ENCODE measurements around the gene IRX4. TPM values are rescaled to one million over a fixed set of nuclear protein-coding genes. Genes with fewer than 3 reads are reported as not detected.

The IRX4 gene
- total RNA-seq, 4 donors from 2014 or later = not detected

DNA sequence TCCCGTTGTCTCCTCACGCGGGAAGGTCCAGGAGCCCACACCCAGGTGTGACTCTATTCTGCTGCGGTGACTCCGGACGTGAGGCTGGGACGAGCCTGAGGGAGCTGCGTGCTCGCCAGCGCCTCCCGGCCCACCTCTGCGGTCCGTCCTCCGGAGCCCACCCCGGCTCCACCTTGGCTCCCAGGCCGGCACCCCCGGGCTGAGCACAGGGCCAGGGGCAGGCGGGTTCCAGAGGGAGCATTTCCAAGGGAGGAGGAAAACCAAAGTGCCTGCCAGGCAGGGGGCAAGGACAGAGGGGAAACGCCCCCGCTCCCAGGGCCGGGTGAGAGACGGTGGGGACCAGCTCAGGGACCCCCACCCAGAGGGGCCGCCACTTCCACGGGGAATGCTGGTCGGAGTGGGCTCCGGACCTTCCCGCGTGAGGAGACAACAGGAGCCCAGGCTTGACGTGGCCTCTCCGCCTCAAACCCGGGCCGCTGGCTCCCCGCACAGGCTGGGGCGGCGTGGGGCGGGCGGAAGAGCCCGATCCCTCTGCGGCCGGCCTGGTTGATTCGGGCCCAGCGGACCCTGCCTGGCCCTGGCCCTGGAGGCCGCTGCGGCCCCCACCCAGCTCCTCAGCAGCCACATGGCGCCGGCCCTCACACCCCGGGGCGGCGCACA, 26.0 kb downstream of the IRX4 start:
- Histone ChIP-seq H3K27ac (no peak overlapping the region), H3K27me3 (no peaks in the 10 kb centered on the region), H3K4me1 (no peaks in the 10 kb centered on the region), H3K4me3 (no peak overlapping the region), H3K36me3 (no peaks in the 10 kb centered on the region), H3K9me3 (no peaks in the 10 kb centered on the region)
- no peak for DNase-seq
- TF ChIP-seq, protein P1, sequence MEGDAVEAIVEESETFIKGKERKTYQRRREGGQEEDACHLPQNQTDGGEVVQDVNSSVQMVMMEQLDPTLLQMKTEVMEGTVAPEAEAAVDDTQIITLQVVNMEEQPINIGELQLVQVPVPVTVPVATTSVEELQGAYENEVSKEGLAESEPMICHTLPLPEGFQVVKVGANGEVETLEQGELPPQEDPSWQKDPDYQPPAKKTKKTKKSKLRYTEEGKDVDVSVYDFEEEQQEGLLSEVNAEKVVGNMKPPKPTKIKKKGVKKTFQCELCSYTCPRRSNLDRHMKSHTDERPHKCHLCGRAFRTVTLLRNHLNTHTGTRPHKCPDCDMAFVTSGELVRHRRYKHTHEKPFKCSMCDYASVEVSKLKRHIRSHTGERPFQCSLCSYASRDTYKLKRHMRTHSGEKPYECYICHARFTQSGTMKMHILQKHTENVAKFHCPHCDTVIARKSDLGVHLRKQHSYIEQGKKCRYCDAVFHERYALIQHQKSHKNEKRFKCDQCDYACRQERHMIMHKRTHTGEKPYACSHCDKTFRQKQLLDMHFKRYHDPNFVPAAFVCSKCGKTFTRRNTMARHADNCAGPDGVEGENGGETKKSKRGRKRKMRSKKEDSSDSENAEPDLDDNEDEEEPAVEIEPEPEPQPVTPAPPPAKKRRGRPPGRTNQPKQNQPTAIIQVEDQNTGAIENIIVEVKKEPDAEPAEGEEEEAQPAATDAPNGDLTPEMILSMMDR (IDR thresholded peaks at IDR 0.05) = no peak
- no peak for TF ChIP-seq POLR2A (IDR thresholded peaks at IDR 0.05)

DNA sequence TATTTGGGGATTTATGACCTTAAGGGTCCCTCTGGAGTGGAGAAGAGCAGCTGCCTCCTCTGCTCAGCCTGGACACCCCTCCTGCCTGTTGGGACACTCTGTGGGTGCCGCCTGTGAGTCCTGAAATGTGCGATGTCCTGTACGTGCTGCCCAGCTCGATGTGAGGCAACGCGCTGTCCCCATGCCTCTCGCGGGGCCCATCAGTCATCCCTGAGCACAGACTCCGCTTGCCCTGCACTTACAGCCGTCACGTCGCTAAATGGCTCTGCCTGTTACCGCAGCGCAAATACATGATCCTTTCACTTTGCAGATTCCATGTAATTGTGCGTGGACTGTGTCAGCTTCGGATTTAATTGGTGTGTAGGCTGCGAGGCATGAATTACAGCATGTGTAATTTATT, 27.1 kb downstream of the IRX4 start:
- H3K27ac ChIP-seq = no peak overlapping the region
- no peaks in the 10 kb centered on the region for H3K9me3 ChIP-seq
- H3K4me3 ChIP-seq = no peak overlapping the region
- no peak for DNase-seq
- no peaks in the 10 kb centered on the region for H3K4me1 ChIP-seq
- TF ChIP-seq POLR2A (IDR thresholded peaks at IDR 0.05) = no peak
- TF ChIP-seq, protein P1 (IDR thresholded peaks at IDR 0.05) = no peak
- no peaks in the 10 kb centered on the region for H3K27me3 ChIP-seq
- H3K36me3 ChIP-seq = no peaks in the 10 kb centered on the region

DNA sequence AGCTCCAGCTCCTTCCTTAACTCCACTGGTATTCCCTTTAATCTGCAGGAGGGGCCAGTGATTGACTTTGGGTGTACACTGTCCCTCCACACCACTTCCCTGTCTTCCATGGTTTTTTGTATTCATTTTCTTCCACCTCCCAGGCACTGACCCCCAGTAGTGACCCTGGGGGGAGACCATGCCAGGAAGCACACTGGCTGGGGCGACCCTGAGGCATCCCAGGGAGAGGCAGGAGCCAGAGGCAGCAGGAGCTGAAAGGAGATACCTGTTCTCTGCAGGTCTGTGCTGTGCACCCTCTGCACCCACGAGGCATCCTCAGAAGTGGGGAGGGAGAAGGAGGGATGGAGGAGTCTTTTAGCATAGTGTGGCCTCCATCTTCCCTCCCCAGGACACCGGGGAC, 27.6 kb downstream of the IRX4 start:
- TF ChIP-seq POLR2A (IDR thresholded peaks at IDR 0.05) = no peak
- TF ChIP-seq, protein P1 (IDR thresholded peaks at IDR 0.05) = no peak

DNA sequence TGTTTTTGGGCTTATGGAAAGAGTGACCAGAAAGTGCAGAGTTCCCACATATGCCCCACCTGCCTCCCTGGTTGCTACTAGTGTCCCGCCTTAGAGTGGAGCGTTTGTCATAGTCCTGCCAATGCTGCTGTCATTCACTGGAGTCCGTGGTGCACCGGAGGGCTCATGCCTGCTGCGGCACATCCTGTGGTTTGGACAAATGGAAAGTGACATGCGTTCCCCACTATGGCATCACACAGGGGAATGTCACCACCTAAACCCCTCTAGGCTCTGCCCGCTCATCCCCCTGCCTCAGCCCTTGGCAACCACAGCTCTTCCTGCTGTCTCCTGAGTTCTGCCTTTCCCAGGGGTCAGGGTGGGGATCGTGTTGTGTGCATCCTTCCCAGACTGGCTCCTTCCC, 29.2 kb downstream of the IRX4 start:
- Histone ChIP-seq H3K4me1 (no peaks in the 10 kb centered on the region), H3K27ac (no peak overlapping the region), H3K27me3 (no peaks in the 10 kb centered on the region), H3K9me3 (no peaks in the 10 kb centered on the region), H3K4me3 (no peak overlapping the region), H3K36me3 (no peaks in the 10 kb centered on the region)
- TF ChIP-seq, protein P1 (IDR thresholded peaks at IDR 0.05) = no peak
- TF ChIP-seq POLR2A (IDR thresholded peaks at IDR 0.05) = no peak
- DNase-seq = no peak

More for the DNA sequence above, 27.6 kb downstream of the IRX4 start:
- Histone ChIP-seq H3K27me3 (no peaks in the 10 kb centered on the region), H3K36me3 (no peaks in the 10 kb centered on the region), H3K9me3 (no peaks in the 10 kb centered on the region), H3K27ac (no peak overlapping the region), H3K4me3 (no peak overlapping the region), H3K4me1 (no peaks in the 10 kb centered on the region)
- DNase-seq = no peak

DNA sequence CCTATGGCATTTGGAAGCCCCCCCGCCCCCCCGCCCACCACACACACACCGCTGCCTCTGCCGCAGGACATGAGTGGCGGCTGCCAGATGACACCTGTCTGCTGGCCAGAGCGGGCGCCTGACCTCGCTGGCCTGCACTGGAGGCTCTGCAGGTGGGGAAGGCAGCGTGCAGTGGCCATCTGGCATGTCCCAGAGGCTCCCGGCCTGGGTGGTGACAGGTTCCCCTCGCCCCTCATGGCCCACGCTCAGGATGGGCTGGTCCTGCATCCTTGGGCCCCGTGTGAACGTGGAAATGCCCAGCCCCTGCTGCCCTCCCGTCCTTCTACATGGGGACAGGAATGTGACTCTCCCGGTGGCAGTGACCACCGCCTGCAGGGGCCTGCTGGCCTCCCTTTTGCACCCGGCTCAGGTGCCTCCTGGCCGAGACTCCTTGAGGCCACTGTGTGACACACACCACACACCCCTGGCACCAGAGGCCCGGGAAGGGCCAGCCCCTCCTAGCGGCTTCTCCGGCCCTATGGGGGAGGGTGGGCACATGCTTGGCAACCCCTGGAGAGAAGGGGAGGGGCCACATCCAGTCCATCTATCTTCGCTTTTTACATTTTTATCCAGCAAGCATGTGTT, 30.3 kb downstream of the IRX4 start:
- Histone ChIP-seq H3K27ac (no peak overlapping the region), H3K4me1 (no peaks in the 10 kb centered on the region), H3K9me3 (no peaks in the 10 kb centered on the region), H3K36me3 (no peaks in the 10 kb centered on the region), H3K27me3 (no peaks in the 10 kb centered on the region), H3K4me3 (no peak overlapping the region)
- no peak for DNase-seq
- TF ChIP-seq, protein P1 (IDR thresholded peaks at IDR 0.05) = no peak
- no peak for TF ChIP-seq POLR2A (IDR thresholded peaks at IDR 0.05)
